Astrocyte (in vitro differentiated cells and primary cell): Measurements from ENCODE around the gene GLUL. TPM values are rescaled to one million over a fixed set of nuclear protein-coding genes. Genes with fewer than 3 reads are reported as not detected.

Experiments used
- DNase-seq: peaks from one replicate; pipeline ENCODE4 v3.0.0-alpha.2; 2010; ENCODE audit warnings: low read depth
- FAIRE-seq: peaks from 2 replicates; lab custom pipeline; 2011; peaks lifted over from hg19 to GRCh38; lab: Jason Lieb, UNC
- H2AFZ ChIP-seq: 2 replicates; pipeline ENCODE4 v1.6.0; 2012; ENCODE audit warnings: low read depth, low read length, inconsistent platforms
- H3K27ac ChIP-seq: 2 replicates; pipeline ENCODE4 v1.5.1; 2011; ENCODE audit warnings: low read depth, low read length, inconsistent platforms
- H3K27me3 ChIP-seq: 2 replicates; pipeline ENCODE4 v1.6.0; 2011; ENCODE audit warnings: low read length, inconsistent platforms; ENCODE audit not compliant: insufficient read depth
- H3K36me3 ChIP-seq: 2 replicates; pipeline ENCODE4 v1.5.1; 2011; ENCODE audit warnings: low read length, inconsistent platforms; ENCODE audit not compliant: insufficient read depth
- H3K4me1 ChIP-seq: 2 replicates; pipeline ENCODE4 v1.5.1; 2011; ENCODE audit warnings: low read length, inconsistent platforms; ENCODE audit not compliant: insufficient read depth
- H3K4me2 ChIP-seq: 2 replicates; pipeline ENCODE4 v1.6.0; 2012; ENCODE audit warnings: low read length, inconsistent platforms
- H3K4me3 ChIP-seq: 2 replicates; pipeline ENCODE4 v1.5.1; 2011; ENCODE audit warnings: low read depth, mild to moderate bottlenecking, low read length, inconsistent platforms; ENCODE audit not compliant: insufficient read depth
- H3K79me2 ChIP-seq: 2 replicates; pipeline ENCODE4 v1.6.0; 2012; ENCODE audit warnings: mild to moderate bottlenecking, low read length, inconsistent platforms; ENCODE audit not compliant: insufficient read depth
- H3K9ac ChIP-seq: 2 replicates; pipeline ENCODE4 v1.6.0; 2012; ENCODE audit warnings: mild to moderate bottlenecking, low read length, inconsistent platforms
- H3K9me3 ChIP-seq: 2 replicates; pipeline ENCODE4 v1.5.1; 2012; ENCODE audit warnings: low read depth, mild to moderate bottlenecking, low read length, inconsistent platforms; ENCODE audit not compliant: insufficient read depth
- H4K20me1 ChIP-seq: 2 replicates; pipeline ENCODE4 v1.6.0; 2012; ENCODE audit warnings: low read length, inconsistent platforms; ENCODE audit not compliant: insufficient read depth
- H3K27ac Mint-ChIP-seq: one replicate; pipeline ENCODE4 v1.8.0; 2021; ENCODE audit warnings: mild to moderate bottlenecking, mixed read lengths; ENCODE audit not compliant: unreplicated experiment
- H3K27me3 Mint-ChIP-seq: one replicate; pipeline ENCODE4 v1.8.0; 2021; ENCODE audit warnings: low read depth, mixed read lengths; ENCODE audit not compliant: unreplicated experiment
- H3K36me3 Mint-ChIP-seq: one replicate; pipeline ENCODE4 v1.8.0; 2021; ENCODE audit warnings: low read depth, mixed read lengths; ENCODE audit not compliant: unreplicated experiment
- H3K4me1 Mint-ChIP-seq: one replicate; pipeline ENCODE4 v1.8.0; 2021; ENCODE audit warnings: low read depth, mixed read lengths; ENCODE audit not compliant: unreplicated experiment
- H3K4me3 Mint-ChIP-seq: one replicate; pipeline ENCODE4 v1.8.0; 2021; ENCODE audit warnings: mild to moderate bottlenecking, moderate library complexity, mixed read lengths; ENCODE audit not compliant: unreplicated experiment
- H3K9me3 Mint-ChIP-seq: one replicate; pipeline ENCODE4 v1.8.0; 2021; ENCODE audit warnings: mild to moderate bottlenecking, mixed read lengths; ENCODE audit not compliant: unreplicated experiment
- EZH2 ChIP-seq: IDR thresholded peaks from 2 replicates; pipeline ENCODE4 v1.6.1; 2012; ENCODE audit warnings: mild to moderate bottlenecking, low read length, inconsistent platforms; ENCODE audit not compliant: insufficient read depth
- total RNA-seq: library from RNA; stranded (reverse); gene quantifications from 2 replicates; pipeline ENCODE4 v1.2.1, GENCODE V29; 2021
- TF ChIP-seq, protein P1 (sequence below): IDR thresholded peaks from 2 replicates; pipeline ENCODE4 v1.5.1; 2011; ENCODE audit warnings: low read depth, mild to moderate bottlenecking, inconsistent platforms, low read length, moderate library complexity; ENCODE audit not compliant: insufficient read depth

The GLUL gene
- total RNA-seq, 1 donor from 2014 or later = 158 TPM

DNA sequence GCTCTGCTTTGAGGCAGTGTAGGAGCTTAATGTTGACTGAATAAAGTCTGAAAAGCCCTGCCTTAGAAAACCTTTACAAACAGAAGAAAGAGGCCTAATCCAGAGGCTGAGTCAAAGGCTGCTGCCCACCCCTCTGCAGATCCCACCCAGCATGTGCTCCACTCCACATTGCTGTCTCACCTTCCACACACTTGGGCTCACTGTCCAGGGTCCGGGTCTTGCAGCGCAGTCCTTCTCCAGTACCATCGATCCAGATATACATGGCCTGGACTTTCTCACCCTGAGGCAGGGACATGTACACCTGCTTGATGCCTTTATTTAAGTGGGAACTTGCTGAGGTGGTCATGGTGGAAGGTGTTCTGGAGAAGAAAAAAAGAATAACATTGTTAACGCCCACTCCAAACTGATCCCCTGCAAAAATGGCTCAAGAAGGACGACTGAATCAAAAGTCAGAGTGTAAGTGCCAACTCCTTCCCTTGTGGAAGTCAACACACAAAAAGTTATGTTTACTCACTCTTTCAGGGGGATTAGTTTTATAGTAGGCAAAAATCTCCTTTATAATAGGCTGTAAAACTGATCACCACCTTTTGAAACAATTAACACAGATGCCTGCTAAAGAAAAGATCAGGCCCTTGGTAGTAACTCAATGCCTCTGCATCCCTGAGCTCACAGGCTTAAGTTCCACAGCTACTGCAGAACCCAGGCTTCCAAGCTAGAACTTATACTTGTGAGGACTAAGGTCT is 3.0 kb downstream of the GLUL start:
- H3K36me3 Mint-ChIP-seq = peaks cover 22% of the 10 kb centered on the region
- H3K9me3 Mint-ChIP-seq = no peaks in the 10 kb centered on the region
- H2AFZ ChIP-seq = no peak overlapping the region
- no peak for FAIRE-seq
- H3K27ac ChIP-seq = no peak overlapping the region
- peaks cover 7% of the 10 kb centered on the region for H3K4me1 ChIP-seq
- peak overlapping the region; percentile 98 for H3K4me2 ChIP-seq
- H3K27ac Mint-ChIP-seq = no peak overlapping the region
- peaks cover 42% of the 10 kb centered on the region for H3K36me3 ChIP-seq
- peaks cover 43% of the 10 kb centered on the region for H3K79me2 ChIP-seq
- peaks cover 59% of the 10 kb centered on the region for H4K20me1 ChIP-seq
- H3K4me3 Mint-ChIP-seq = peak overlapping the region; percentile 99
- no peaks in the 10 kb centered on the region for H3K27me3 Mint-ChIP-seq
- no peaks in the 10 kb centered on the region for H3K27me3 ChIP-seq
- DNase-seq = no peak
- H3K9me3 ChIP-seq = no peaks in the 10 kb centered on the region
- peak overlapping the region; percentile 70 for H3K4me3 ChIP-seq
- TF ChIP-seq EZH2 = no peak
- TF ChIP-seq, protein P1, sequence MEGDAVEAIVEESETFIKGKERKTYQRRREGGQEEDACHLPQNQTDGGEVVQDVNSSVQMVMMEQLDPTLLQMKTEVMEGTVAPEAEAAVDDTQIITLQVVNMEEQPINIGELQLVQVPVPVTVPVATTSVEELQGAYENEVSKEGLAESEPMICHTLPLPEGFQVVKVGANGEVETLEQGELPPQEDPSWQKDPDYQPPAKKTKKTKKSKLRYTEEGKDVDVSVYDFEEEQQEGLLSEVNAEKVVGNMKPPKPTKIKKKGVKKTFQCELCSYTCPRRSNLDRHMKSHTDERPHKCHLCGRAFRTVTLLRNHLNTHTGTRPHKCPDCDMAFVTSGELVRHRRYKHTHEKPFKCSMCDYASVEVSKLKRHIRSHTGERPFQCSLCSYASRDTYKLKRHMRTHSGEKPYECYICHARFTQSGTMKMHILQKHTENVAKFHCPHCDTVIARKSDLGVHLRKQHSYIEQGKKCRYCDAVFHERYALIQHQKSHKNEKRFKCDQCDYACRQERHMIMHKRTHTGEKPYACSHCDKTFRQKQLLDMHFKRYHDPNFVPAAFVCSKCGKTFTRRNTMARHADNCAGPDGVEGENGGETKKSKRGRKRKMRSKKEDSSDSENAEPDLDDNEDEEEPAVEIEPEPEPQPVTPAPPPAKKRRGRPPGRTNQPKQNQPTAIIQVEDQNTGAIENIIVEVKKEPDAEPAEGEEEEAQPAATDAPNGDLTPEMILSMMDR = no peak
- H3K9ac ChIP-seq = peak overlapping the region; percentile 90
- peaks cover 8% of the 10 kb centered on the region for H3K4me1 Mint-ChIP-seq

DNA sequence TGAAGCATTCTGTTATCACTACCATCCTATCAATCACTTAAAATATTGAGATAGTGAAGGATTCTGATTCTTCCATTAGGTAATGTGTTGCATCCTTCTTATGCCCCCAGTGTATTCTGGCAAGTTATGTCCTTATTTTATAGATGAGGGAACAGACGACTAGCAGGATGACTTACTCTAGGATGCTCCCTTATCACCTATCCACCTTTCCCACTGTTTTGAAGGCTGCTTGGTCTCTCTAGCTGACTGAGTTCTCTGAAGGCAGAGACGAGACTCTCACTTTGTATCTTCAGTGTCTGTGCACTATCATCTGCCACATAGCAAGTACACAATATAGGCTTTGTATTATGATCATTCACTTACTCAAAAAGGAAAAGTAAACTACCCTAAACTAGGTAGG is 4.0 kb downstream of the GLUL start:
- no peak overlapping the region for H3K27ac ChIP-seq
- H4K20me1 ChIP-seq = peaks cover 62% of the 10 kb centered on the region
- Mint-ChIP-seq H3K4me3 (no peak overlapping the region), H3K27ac (no peak overlapping the region), H3K27me3 (no peaks in the 10 kb centered on the region), H3K36me3 (peaks cover 22% of the 10 kb centered on the region), H3K4me1 (peaks cover 8% of the 10 kb centered on the region), H3K9me3 (no peaks in the 10 kb centered on the region)
- H3K9me3 ChIP-seq = no peaks in the 10 kb centered on the region
- no peak overlapping the region for H2AFZ ChIP-seq
- no peak overlapping the region for H3K4me3 ChIP-seq
- H3K79me2 ChIP-seq = peaks cover 43% of the 10 kb centered on the region
- DNase-seq (no peak), FAIRE-seq (no peak)
- TF ChIP-seq EZH2 = no peak
- TF ChIP-seq, protein P1 = no peak
- H3K27me3 ChIP-seq = no peaks in the 10 kb centered on the region
- no peak overlapping the region for H3K4me2 ChIP-seq
- H3K9ac ChIP-seq = no peak overlapping the region
- peaks cover 7% of the 10 kb centered on the region for H3K4me1 ChIP-seq
- H3K36me3 ChIP-seq = peaks cover 52% of the 10 kb centered on the region

DNA sequence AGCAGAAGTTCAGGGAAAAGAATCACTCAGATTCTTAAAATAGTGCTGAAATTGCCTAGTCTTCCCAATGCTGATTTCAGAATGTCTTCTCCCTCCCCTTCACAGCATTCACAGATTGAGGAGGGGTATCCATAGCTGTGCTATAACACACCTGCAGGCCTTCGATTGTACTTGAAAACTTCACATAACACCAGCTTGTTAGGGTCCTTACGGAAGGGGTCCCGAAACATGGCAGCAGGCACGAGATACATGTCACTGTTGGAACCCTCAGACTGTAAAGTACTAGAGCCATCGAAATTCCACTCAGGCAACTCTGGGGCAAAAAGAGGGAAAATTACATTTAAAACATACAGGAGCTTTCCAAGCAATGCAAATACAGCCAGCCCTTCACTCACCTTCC is 4.6 kb downstream of the GLUL start:
- Mint-ChIP-seq H3K4me3 (no peak overlapping the region), H3K27me3 (no peaks in the 10 kb centered on the region), H3K27ac (no peak overlapping the region), H3K4me1 (peaks cover 8% of the 10 kb centered on the region), H3K9me3 (no peaks in the 10 kb centered on the region), H3K36me3 (peaks cover 22% of the 10 kb centered on the region)
- no peak overlapping the region for H3K4me3 ChIP-seq
- H3K36me3 ChIP-seq = peaks cover 57% of the 10 kb centered on the region
- H3K27ac ChIP-seq = no peak overlapping the region
- no peak for FAIRE-seq
- H3K27me3 ChIP-seq = no peaks in the 10 kb centered on the region
- H3K4me2 ChIP-seq = no peak overlapping the region
- no peak overlapping the region for H3K9ac ChIP-seq
- no peak overlapping the region for H2AFZ ChIP-seq
- H4K20me1 ChIP-seq = peaks cover 67% of the 10 kb centered on the region
- H3K9me3 ChIP-seq = no peaks in the 10 kb centered on the region
- H3K4me1 ChIP-seq = peaks cover 3% of the 10 kb centered on the region
- TF ChIP-seq, protein P1 = no peak
- no peak for TF ChIP-seq EZH2
- H3K79me2 ChIP-seq = peaks cover 43% of the 10 kb centered on the region
- no peak for DNase-seq
